Type B pancreatic cell (in vitro differentiated cells): ENCODE data around the gene SH3RF2. TPM values are rescaled to one million over a fixed set of nuclear protein-coding genes. Genes with fewer than 3 reads are reported as not detected.

Experiments used
- DNase-seq: peaks from one replicate; pipeline ENCODE4 v3.0.0; 2021; ENCODE audit warnings: mixed read lengths; ENCODE audit not compliant: unreplicated experiment; ENCODE audit errors: extremely low spot score
- H3K27ac Mint-ChIP-seq: 2 replicates; pipeline ENCODE4 v1.8.0; 2021; ENCODE audit warnings: mild to moderate bottlenecking, mixed read lengths
- H3K27me3 Mint-ChIP-seq: 2 replicates; pipeline ENCODE4 v1.8.0; 2021; ENCODE audit warnings: mixed read lengths
- H3K36me3 Mint-ChIP-seq: 2 replicates; pipeline ENCODE4 v1.8.0; 2021; ENCODE audit warnings: mixed read lengths
- H3K4me1 Mint-ChIP-seq: one replicate; pipeline ENCODE4 v1.8.0; 2021; ENCODE audit warnings: mixed read lengths; ENCODE audit not compliant: unreplicated experiment
- H3K4me3 Mint-ChIP-seq: 2 replicates; pipeline ENCODE4 v1.8.0; 2021; ENCODE audit warnings: mild to moderate bottlenecking, mixed read lengths
- H3K9me3 Mint-ChIP-seq: 2 replicates; pipeline ENCODE4 v1.8.0; 2021; ENCODE audit warnings: mixed read lengths
- CTCF ChIP-seq: fragments of 200-600 bp; sonication (generic); conservative IDR thresholded peaks from 2 replicates; pipeline ENCODE4 v1.5.0; 2021; ENCODE audit warnings: antibody characterized with exemption, mild to moderate bottlenecking
- total RNA-seq: library from RNA; stranded (reverse); gene quantifications from 2 replicates; pipeline ENCODE4 v1.2.1, GENCODE V29; 2021; ENCODE audit warnings: low replicate concordance

Gene SH3RF2
- total RNA-seq, 1 donor from 2014 or later: 11.2 TPM

- no peak for TF ChIP-seq CTCF
- Mint-ChIP-seq H3K27ac (peak overlapping the region; percentile 76), H3K36me3 (no peaks in the 10 kb centered on the region), H3K4me1 (no peaks in the 10 kb centered on the region), H3K4me3 (peak overlapping the region; percentile 16), H3K27me3 (no peaks in the 10 kb centered on the region), H3K9me3 (no peaks in the 10 kb centered on the region)
- no peak for DNase-seq
Observed at GRCh38 chr5:146042628-146043279, 106.4 kb downstream of the SH3RF2 start.

GRCh38 chr5:146043722-146044121 lies 107.3 kb downstream of the SH3RF2 start:
- H3K4me1 Mint-ChIP-seq: no peaks in the 10 kb centered on the region
- no peak for TF ChIP-seq CTCF
- no peak for DNase-seq
- H3K36me3 Mint-ChIP-seq: no peaks in the 10 kb centered on the region
- H3K27me3 Mint-ChIP-seq: no peaks in the 10 kb centered on the region
- no peaks in the 10 kb centered on the region for H3K9me3 Mint-ChIP-seq
- no peak overlapping the region for H3K4me3 Mint-ChIP-seq
- no peak overlapping the region for H3K27ac Mint-ChIP-seq

- Mint-ChIP-seq H3K4me1 (peaks cover 11% of the 10 kb centered on the region), H3K36me3 (peaks cover 5% of the 10 kb centered on the region), H3K27ac (no peak overlapping the region), H3K27me3 (no peaks in the 10 kb centered on the region), H3K4me3 (no peak overlapping the region), H3K9me3 (no peaks in the 10 kb centered on the region)
- DNase-seq: no peak
- no peak for TF ChIP-seq CTCF
Observed at GRCh38 chr5:146047396-146047795, 111.0 kb downstream of the SH3RF2 start.

GRCh38 chr5:146048994-146049703 lies 112.8 kb downstream of the SH3RF2 start:
- H3K27me3 Mint-ChIP-seq: no peaks in the 10 kb centered on the region
- DNase-seq: no peak
- peaks cover 5% of the 10 kb centered on the region for H3K36me3 Mint-ChIP-seq
- H3K4me1 Mint-ChIP-seq: peaks cover 11% of the 10 kb centered on the region
- TF ChIP-seq CTCF: peak; percentile 83
- H3K9me3 Mint-ChIP-seq: no peaks in the 10 kb centered on the region
- peak overlapping the region; percentile 65 for H3K27ac Mint-ChIP-seq
- H3K4me3 Mint-ChIP-seq: no peak overlapping the region

- Mint-ChIP-seq H3K36me3 (peaks cover 5% of the 10 kb centered on the region), H3K4me1 (peaks cover 11% of the 10 kb centered on the region), H3K9me3 (no peaks in the 10 kb centered on the region), H3K4me3 (no peak overlapping the region), H3K27ac (peak overlapping the region; percentile 65), H3K27me3 (no peaks in the 10 kb centered on the region)
- TF ChIP-seq CTCF: peak; percentile 30
- no peak for DNase-seq
Observed at GRCh38 chr5:146049704-146050026, 113.3 kb downstream of the SH3RF2 start.
